AG04450 (cell line): Measurements from ENCODE around the gene FOXK2. TPM values are rescaled to one million over a fixed set of nuclear protein-coding genes. Genes with fewer than 3 reads are reported as not detected.
"Not testable (repeated sequence)": the region's sequence is repeated elsewhere in the genome, so short reads cannot be mapped to it uniquely, and the experiment has no call there.

Experiments
- CTCF ChIA-PET: fragments of 300-600, 350-600 bp; formaldehyde crosslinking; extraction: SDS; loops from one replicate; lab custom pipeline; 2022; ENCODE audit warnings: antibody characterized with exemption, inconsistent platforms; lab: Charles Lee
- POLR2A ChIA-PET: fragments of 350-600 bp; formaldehyde crosslinking; extraction: SDS; loops from one replicate; lab custom pipeline; 2021; ENCODE audit warnings: antibody characterized with exemption, inconsistent platforms; lab: Yijun Ruan, JAX
- DNase-seq: peaks from one replicate; pipeline ENCODE4 v3.0.0-alpha.2; 2011; ENCODE audit warnings: low read depth, low spot score
- H3K27ac ChIP-seq: one replicate; pipeline ENCODE4 v1.5.1; 2012; ENCODE audit warnings: low read depth, low read length, control low read depth
- H3K27me3 ChIP-seq: one replicate; pipeline ENCODE4 v1.6.0; 2012; ENCODE audit warnings: low read length; ENCODE audit not compliant: control insufficient read depth, insufficient read depth
- H3K4me3 ChIP-seq: 2 replicates; pipeline ENCODE4 v1.5.1; 2011; ENCODE audit warnings: mild to moderate bottlenecking, low read depth, low read length, control low read depth
- H3K9me3 ChIP-seq: 2 replicates; pipeline ENCODE4 v1.5.1; 2012; ENCODE audit warnings: low read length; ENCODE audit not compliant: control insufficient read depth, insufficient read depth
- polyA plus RNA-seq: library from polyadenylated mRNA; depleted of rRNA; stranded (reverse); fragments of >200 nt; gene quantifications from 2 replicates; pipeline ENCODE4 v1.2.3, GENCODE V29; 2011
- TF ChIP-seq, protein P1 (sequence below): IDR thresholded peaks from 2 replicates; pipeline ENCODE4 v1.5.1; 2011; ENCODE audit warnings: low read depth, low read length, control low read depth, inconsistent platforms

FOXK2 gene
- polyA plus RNA-seq, 1 experiment = 21.7 TPM

GRCh38 chr17:82577300-82577699 lies 57.8 kb downstream of the FOXK2 start:
- Histone ChIP-seq H3K9me3 (no peaks in the 10 kb centered on the region), H3K27ac (no peak overlapping the region), H3K27me3 (no peaks in the 10 kb centered on the region), H3K4me3 (no peak overlapping the region)
- CTCF ChIA-PET = interaction anchor here (1.4 kb wide), 1 partner anchor 23 kb away, joined by 3 read pairs; no protein-coding TSS in a partner anchor
- TF ChIP-seq, protein P1, sequence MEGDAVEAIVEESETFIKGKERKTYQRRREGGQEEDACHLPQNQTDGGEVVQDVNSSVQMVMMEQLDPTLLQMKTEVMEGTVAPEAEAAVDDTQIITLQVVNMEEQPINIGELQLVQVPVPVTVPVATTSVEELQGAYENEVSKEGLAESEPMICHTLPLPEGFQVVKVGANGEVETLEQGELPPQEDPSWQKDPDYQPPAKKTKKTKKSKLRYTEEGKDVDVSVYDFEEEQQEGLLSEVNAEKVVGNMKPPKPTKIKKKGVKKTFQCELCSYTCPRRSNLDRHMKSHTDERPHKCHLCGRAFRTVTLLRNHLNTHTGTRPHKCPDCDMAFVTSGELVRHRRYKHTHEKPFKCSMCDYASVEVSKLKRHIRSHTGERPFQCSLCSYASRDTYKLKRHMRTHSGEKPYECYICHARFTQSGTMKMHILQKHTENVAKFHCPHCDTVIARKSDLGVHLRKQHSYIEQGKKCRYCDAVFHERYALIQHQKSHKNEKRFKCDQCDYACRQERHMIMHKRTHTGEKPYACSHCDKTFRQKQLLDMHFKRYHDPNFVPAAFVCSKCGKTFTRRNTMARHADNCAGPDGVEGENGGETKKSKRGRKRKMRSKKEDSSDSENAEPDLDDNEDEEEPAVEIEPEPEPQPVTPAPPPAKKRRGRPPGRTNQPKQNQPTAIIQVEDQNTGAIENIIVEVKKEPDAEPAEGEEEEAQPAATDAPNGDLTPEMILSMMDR = no peak
- no peak for DNase-seq
- POLR2A ChIA-PET = no interaction called here

DNA sequence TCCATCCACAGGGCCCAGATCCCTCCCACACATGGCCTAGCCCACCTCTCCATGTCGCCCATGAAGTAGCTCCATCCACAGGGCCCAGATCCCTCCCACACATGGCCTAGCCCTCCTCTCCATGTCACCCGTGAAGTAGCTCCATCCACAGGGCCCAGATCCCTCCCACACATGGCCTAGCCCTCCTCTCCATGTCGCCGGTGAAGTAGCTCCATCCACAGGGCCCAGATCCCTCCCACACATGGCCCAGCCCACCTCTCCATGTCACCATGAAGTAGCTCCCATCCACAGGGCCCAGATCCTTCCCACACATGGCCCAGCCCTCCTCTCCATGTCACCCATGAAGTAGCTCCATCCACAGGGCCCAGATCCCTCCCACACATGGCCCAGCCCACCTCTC lies 60.4 kb downstream of the FOXK2 start:
- H3K27me3 ChIP-seq, H3K9me3 ChIP-seq, H3K4me3 ChIP-seq, DNase-seq, H3K27ac ChIP-seq: not testable (repeated sequence)
- ChIA-PET POLR2A (interaction anchor here (0.7 kb wide), 1 partner anchor 73 kb away, joined by 3 read pairs; no protein-coding TSS in a partner anchor), CTCF (interaction anchor here (2.0 kb wide), 1 partner anchor 25 kb away, joined by 7 read pairs; no protein-coding TSS in a partner anchor)

GRCh38 chr17:82582213-82582612 lies 62.7 kb downstream of the FOXK2 start:
- TF ChIP-seq, protein P1 = no peak
- Histone ChIP-seq H3K27ac (no peak overlapping the region), H3K4me3 (no peak overlapping the region), H3K9me3 (no peaks in the 10 kb centered on the region; the same call in 1 of the 2 replicates), H3K27me3 (no peaks in the 10 kb centered on the region)
- POLR2A ChIA-PET = no interaction called here
- no peak for DNase-seq
- CTCF ChIA-PET = no interaction called here

DNA sequence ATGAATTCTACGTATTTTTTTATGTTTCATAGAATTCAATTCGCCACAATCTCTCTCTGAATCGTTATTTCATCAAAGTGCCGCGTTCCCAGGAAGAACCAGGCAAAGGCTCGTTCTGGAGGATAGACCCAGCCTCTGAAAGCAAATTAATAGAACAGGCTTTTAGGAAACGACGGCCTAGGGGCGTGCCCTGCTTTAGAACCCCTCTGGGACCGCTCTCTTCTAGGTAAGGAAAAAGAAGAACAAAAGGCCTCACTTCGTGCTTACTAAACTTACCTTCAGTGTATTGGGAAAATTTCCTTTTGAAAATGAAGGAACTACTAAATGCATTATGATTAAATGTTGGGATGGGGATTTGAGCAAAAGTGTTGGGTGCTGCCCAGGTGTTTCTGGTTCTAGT lies 63.2 kb downstream of the FOXK2 start:
- Histone ChIP-seq H3K27me3 (no peaks in the 10 kb centered on the region), H3K9me3 (peaks cover 5% of the 10 kb centered on the region; the same call in 1 of the 2 replicates), H3K27ac (no peak overlapping the region), H3K4me3 (no peak overlapping the region)
- no peak for DNase-seq
- TF ChIP-seq, protein P1 = no peak
- ChIA-PET CTCF (no interaction called here), POLR2A (no interaction called here)

DNA sequence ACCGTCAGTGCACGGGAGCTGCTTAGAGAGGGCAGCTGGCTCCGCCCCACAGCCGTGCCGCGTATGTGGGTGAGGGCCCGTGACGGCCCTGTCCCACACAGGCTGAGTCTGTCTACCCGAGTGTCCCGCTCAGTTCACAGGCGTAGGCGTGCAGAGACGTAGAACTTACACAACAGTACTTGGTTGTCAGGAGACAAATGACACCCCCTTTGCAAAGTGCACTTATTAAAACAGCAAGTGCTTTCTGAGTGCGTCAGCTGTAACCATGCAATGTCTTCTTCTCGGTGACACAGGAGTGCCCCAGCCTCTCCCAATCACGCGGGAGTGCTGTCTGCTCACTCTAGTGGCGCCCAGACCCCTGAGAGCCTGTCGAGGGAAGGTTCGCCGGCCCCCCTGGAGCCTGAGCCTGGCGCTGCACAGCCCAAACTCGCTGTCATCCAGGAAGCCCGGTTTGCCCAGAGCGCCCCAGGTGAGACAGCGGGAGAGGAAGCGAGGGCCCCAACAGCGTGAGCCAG lies 64.2 kb downstream of the FOXK2 start:
- ChIA-PET CTCF (no interaction called here), POLR2A (no interaction called here)
- Histone ChIP-seq H3K9me3 (peaks cover 5% of the 10 kb centered on the region; the same call in 1 of the 2 replicates), H3K27me3 (no peaks in the 10 kb centered on the region), H3K4me3 (no peak overlapping the region), H3K27ac (no peak overlapping the region)
- TF ChIP-seq, protein P1 = no peak
- no peak for DNase-seq

DNA sequence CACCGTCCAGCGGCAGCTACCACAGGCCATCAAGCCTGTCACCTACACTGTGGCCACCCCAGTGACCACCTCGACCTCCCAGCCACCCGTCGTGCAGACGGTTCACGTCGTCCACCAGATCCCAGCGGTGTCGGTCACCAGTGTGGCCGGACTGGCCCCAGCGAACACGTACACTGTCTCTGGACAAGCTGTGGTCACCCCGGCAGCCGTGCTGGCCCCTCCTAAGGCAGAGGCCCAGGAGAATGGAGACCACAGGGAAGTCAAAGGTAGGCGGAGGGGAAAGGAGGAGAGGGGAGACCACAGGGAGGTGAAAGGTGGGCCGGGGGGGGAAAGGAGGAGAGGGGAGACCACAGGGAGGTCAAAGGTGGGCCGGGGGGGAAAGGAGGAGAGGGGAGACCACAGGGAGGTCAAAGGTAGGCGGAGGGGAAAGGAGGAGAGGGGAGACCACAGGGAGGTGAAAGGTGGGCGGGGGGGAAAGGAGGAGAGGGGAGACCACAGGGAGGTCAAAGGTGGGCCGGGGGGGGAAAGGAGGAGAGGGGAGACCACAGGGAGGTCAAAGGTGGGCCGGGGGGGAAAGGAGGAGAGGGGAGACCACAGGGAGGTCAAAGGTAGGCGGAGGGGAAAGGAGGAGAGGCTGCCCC lies 66.5 kb downstream of the FOXK2 start:
- DNase-seq, CTCF ChIA-PET, H3K27me3 ChIP-seq, H3K9me3 ChIP-seq, H3K27ac ChIP-seq, H3K4me3 ChIP-seq: not testable (repeated sequence)
- POLR2A ChIA-PET = interaction anchor here (0.5 kb wide), 1 partner anchor 53 kb away, joined by 4 read pairs; no protein-coding TSS in a partner anchor
